Stimulated activated naive CD4-positive, alpha-beta T cell (primary cell): ENCODE measurements around the gene SEC24C.
A peak's percentile ranks its signal among the peaks of the same experiment; 100 is the strongest.
"Not testable (repeated sequence)": the region's sequence is repeated elsewhere in the genome, so short reads cannot be mapped to it uniquely, and the experiment has no call there.

Source experiments
- DNase-seq, 6 experiments: peaks; one replicate each; lab custom pipeline; 2025; lab: John Stamatoyannopoulos, UW

Gene SEC24C

DNA sequence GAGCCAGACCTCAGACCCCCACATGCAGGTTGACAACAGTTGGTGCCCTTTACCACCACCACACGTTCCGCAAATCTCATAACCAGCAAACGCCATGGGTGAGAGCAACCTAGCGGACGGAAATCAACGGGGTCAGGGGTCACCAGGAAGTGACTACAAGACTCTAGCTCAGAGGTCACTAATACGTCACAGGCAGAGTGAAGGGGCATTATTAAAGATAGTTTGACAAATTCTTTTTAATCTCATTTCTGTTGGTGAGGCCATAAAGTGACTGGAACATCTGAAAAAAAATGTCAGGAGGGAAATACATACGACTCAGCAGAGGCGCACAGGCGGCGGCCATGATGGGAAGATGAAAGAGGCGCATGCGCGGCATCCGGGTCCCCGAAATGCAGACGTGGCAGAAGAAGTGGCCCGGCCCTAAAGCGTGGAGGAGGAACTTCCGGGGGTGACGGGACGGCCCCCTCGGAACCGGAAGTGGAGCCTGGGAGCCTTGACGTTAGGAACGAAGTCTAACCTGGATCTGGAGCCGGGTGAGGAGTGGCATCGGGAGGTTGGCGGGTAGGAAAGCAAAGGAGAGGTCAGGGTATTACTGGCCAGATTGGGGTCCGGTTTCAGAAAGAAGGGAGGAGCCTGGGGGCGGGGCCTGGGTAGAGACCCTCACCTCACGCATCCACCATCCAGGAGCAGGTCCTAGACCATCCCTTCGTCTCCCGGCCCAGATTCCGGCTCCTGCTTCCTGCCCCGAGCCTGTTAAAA is at the start of gene SEC24C:
TSS of gene SEC24C (plus strand) at position 468 of the 759 bp plus-strand sequence. CDS start 2,461 bp downstream, outside the sequence.
- DNase-seq, result peak; percentile 87 to 96 (median 94)

GRCh38 chr10:73695302-73695701 is 48.9 kb upstream of the SEC24C start:
- not testable (repeated sequence) for DNase-seq

DNA sequence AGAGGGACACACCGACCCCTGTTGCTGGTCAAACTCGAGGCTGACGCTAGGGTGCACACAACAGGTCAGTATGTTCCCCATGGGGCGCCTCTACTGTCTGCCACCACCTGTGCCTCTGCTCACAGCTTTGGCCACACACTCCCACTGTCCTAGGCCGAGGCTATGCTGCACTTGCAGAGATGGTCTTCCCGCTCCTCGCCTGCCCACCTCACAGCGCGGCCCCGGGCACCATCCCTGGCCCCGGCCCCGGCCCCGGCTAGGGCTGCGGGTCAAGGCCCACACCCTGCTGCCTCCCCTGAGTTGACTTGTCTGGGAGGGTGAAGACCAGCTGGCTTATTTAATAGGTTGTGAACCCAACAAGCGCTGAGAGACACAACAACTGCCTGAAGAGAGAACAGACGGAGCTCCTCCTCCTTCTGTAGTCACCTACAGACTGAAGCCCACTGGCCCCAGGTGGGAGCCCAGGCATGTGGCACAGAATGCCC is 46.5 kb upstream of the SEC24C start, which contains the start of gene AGAP5:
TSS of gene AGAP5 (minus strand) at position 435 of the 485 bp plus-strand sequence. CDS start at position 81, 354 bp downstream.
- not testable (repeated sequence) for DNase-seq

- DNase-seq, result not testable (repeated sequence)
Measured at GRCh38 chr10:73698819-73699218, 45.4 kb upstream of the SEC24C start.

DNA sequence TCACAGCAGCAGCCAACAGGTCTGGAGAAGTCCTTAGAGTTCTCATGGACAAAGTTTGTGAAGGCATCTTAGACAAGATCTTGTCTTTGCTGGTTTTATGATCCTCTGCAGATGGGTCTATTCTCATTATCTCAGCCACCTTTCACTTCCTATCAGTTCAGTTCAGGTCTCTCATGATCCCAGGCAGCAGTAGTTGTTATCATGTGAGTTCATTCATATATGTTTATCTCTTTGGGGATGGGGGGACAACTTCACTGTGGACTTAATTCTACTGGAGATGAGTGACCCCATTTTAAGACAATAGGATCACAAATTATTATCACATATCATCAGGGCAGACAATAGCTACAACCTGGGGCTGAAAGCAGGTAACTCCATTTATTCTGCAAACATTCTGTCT is 40.2 kb upstream of the SEC24C start:
- DNase-seq, result not testable (repeated sequence)

GRCh38 chr10:73705506-73706072 is 38.6 kb upstream of the SEC24C start:
- DNase-seq, result not testable (repeated sequence)

DNA sequence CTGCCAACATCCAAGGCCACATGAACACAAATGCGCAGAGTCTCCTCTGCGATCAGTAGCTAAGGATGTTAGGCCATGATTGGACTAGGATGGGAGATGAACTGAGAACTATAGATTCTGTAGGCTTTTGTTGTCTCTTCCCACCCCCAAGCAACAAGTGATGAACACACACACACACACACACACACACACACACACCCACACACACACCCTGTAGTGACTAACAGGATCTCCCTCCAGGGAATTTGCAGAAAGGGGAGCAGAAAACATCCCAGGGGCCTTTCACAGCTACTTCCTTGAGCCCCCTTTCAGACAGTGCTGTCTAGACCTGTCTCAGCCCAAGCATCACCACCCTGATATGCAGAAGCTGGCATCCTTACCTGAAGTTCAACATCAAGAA is 37.7 kb upstream of the SEC24C start:
- DNase-seq, result not testable (repeated sequence)

DNA sequence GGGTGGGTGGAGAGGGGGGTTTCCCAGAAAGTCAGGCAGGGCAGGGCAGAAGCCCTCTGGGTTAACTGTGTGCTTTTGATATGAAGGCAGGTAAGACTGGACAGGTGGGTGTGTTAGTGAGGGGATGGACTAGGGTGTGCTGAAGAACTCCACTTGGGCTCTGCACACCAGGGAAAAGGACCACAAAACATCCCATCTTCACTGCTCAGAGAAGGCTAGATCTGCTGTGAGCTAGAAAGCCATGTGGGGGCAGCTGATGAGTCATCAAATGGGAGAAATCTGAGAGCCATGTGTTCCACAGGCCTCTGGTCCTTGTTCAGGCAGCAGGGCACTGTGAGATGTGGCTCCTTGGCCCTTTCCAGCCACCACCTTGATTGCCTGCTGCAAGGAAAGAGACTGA is 36.5 kb upstream of the SEC24C start:
- not testable (repeated sequence) for DNase-seq

- not testable (repeated sequence) for DNase-seq
Measured at GRCh38 chr10:73708122-73708521, 36.0 kb upstream of the SEC24C start.

DNA sequence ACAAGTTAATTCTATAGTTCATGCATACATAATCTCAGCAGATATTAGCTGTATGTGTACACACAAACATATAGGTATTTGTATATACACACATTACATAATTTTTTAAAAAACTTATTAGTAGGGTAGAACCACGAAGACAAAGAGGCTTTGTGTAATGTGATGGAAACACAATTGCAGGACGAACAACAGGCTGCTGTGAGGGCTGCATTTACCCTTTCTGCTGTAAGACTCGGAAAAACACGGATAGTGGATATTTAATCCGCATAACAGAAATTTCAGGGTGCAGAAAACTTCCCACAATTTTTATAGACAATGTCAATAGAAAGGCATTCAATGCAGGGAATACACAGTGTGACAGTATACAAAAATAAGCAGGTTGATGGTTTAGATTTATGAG is 32.5 kb upstream of the SEC24C start:
- DNase-seq, result not testable (repeated sequence)

GRCh38 chr10:73713912-73714311 is 30.3 kb upstream of the SEC24C start:
- not testable (repeated sequence) for DNase-seq

DNA sequence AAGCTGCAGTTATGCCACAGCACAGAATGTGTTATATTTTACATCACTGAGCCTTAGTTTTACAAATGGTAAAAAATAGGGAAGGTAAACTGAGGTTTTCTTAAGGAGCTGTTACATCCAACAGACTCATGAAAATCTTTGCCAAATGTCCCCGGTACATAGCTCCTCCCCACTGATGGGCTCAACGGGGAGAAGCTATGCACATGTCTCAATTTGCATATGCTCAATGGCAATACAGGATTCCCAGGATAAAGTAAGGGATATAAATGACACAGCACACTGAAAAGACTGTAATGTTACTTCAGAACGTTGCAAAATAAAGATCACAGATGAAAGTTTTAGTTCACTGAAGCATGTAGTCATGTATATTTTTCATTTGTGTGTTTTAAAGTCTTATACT is 29.7 kb upstream of the SEC24C start:
- not testable (repeated sequence) for DNase-seq

DNA sequence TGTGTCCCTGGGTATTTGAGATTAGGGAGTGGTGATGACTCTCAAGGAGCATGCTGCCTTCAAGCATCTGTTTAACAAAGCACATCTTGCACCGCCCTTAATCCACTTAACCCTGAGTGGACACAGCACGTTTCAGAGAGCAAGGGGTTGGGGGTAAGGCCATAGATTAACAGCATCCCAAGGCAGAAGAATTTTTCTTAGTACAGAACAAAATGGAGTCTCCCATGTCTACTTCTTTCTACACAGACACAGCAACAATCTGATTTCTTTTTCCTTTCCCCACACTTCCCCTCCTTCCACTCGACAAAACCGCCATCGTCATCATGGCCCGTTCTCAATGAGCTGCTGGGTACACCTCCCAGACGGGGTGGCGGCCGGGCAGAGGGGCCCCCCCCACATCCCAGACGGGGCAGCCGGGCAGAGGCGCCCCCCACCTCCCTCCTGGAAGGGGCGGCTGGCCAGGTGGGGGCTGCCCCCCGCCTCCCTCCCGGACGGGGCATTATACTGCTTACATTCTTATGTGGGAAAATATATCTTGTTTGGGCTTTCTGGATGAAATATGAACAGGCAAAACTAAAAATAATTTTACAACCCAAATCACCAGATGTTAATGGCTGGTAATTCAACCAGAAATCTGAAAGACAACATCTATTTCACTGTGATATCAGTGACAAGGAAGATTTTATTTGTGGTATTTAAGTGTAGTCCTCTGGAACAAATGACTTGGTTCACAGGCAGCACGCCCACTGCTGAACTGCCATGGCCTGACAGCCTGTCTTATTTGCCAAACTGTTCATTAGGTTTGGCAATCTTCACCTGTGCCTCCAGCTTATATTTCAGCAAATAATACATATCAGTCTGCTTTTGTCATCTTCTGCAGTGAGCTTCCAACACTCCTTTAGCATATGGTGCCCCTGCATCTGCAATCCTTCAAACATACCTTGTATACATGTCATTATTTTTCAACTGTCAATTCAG is 28.7 kb upstream of the SEC24C start:
- not testable (repeated sequence) for DNase-seq

GRCh38 chr10:73716251-73716650 is 27.9 kb upstream of the SEC24C start:
- DNase-seq, result no peak

DNA sequence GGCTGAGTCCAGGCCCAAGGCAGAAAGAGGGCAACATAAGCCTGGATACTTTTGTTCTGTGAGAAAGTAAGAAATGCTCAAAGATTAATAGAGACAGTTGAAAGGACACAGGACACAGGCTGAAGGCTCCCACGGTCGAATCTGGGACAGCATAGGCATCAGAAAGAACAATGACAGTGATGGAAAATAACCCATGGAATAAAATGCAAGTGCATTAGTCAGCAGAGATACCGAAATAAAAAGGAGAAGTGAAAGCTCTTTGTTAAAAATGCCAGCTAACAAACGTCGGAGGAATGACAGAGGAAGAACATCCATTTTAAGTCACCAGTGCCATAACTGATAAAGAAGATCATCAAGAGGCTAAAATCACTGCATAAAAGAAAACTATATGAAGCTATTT is 26.6 kb upstream of the SEC24C start:
- DNase-seq, result no peak

- DNase-seq, result not testable (repeated sequence)
Measured at GRCh38 chr10:73720561-73720960, 23.6 kb upstream of the SEC24C start.

DNA sequence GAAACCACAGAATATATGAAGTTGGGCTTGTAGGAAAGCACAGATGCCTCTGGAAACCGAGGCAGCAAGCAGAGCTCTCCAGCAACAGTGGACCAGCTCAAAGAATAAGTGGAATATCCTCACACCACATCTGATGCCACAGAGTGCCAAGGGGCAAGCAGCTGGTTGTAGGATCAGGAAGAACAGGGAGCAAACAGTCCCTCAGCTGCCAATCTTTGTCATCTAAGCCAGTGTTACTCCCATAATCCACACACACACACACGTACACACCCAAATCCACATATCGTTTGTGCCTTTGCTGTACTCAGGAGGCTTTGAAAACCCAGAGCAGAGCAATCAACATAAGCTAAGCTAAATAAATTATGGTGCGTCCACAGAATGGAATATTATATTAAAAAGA is 20.7 kb upstream of the SEC24C start:
- no peak for DNase-seq

- peak in 1 of 6 experiments; percentile 40 for DNase-seq
Measured at GRCh38 chr10:73729781-73730152, 14.4 kb upstream of the SEC24C start.

DNA sequence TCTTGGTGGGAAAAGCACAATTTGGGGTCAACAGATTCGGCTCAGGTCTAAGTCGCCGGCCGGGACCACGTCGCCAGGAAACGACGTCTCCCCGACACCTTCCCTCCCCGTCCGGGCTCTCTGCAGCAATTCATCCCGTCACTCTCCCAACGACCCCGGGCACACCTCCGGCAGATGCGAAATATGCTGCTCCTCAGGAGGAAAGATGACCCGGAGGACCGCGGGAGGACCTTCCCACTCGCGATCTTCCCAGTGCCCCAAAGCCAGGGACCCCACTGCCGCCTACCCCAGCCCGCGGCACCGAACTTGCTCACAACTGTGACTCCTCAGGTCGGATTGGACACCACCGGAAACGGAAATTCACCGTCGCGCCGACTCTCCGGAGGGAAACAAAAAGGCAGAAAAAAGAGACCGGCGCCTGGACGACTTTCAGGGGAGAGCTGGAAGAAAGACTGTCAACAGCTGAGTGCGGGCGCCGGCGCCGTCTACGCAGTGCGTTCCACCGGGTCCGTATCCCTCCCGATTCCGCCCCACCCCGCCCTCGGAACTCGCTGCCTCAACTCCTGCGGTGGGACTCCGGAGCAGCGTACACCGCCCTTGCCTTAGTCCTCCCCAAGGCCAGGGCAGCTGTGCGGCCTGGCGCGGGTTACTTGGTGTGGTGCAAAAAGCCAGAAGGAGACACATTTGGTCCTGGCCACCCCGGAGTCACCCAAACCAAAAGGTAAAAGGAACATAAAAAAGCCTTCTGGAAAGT is 13.8 kb upstream of the SEC24C start:
- DNase-seq, result peak; percentile 79 to 91 (median 86)

DNA sequence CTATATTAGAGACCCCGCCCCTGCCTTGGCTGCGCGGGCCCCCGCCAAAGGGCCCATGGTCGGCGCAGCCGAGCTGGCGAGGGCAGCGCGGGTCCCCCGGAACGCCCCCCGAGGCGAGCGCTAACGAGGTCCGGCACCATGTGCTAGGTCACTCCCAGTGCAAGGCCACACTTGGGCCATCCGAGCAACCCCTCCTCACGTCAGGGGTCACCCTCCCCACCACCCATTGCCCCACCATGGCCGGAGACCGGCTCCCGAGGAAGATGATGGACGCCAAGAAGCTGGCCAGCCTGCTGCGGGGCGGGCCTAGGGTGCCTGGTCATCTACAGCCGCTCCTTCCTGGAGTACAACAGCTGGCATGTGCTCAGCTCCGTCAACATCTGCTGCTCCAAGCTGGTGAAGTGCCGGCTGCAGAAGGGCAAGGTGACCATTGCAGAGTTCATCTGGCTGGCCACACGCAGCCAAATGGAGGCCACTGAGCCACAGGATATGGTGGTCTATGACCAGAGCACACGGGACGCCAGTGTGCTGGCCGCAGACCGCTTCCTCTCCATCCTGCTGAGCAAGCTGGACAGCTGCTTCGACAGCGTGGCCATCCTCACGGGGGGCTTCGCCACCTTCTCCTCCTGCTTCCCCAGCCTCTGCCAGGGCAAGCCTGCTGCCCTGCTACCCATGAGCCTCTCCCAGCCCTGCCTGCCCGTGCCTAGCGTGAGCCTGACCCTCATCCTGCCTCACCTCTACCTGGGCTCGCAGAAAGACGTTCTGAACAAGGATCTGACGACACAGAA is 12.4 kb upstream of the SEC24C start:
- no peak for DNase-seq
